ENCODE results near the gene RNF145. TPM values are rescaled to one million over a fixed set of nuclear protein-coding genes. Genes with fewer than 3 reads are reported as not detected.

The RNF145 gene
- polyA plus RNA-seq, 3 donors, result 9.1 to 23.6 (median 11.5) TPM

DNA sequence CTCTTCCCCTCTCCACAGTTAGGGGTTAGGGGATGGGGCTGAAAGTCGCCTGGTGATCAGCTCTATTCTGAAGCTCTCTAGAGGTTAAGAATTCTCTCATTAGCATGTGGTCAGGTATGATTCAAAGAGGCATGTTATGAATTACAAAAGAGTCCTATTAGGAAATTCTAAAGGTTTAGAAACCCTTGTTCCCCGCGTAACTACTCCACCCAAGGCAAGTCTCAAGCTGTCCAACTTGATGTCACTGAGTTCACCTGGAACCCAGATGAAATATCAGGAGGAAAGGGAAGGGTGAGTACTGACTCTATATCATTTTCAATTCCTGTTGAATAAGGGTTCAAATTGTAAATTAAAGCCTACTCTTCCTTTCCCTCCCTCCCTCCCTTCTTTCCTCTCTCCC lies 18.1 kb upstream of the RNF145 start:
- H3K79me2 ChIP-seq (ENCODE audit: insufficient read depth, low read length), result no peaks in the 10 kb centered on the region
- TF ChIP-seq, protein P1, sequence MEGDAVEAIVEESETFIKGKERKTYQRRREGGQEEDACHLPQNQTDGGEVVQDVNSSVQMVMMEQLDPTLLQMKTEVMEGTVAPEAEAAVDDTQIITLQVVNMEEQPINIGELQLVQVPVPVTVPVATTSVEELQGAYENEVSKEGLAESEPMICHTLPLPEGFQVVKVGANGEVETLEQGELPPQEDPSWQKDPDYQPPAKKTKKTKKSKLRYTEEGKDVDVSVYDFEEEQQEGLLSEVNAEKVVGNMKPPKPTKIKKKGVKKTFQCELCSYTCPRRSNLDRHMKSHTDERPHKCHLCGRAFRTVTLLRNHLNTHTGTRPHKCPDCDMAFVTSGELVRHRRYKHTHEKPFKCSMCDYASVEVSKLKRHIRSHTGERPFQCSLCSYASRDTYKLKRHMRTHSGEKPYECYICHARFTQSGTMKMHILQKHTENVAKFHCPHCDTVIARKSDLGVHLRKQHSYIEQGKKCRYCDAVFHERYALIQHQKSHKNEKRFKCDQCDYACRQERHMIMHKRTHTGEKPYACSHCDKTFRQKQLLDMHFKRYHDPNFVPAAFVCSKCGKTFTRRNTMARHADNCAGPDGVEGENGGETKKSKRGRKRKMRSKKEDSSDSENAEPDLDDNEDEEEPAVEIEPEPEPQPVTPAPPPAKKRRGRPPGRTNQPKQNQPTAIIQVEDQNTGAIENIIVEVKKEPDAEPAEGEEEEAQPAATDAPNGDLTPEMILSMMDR (IDR thresholded peaks at IDR 0.05), result no peak
- H3K27me3 ChIP-seq (ENCODE audit: control insufficient read depth in 2 of 2, insufficient read depth in 2 of 2, low read length in 2 of 2), result no peaks in the 10 kb centered on the region
- no peaks in the 10 kb centered on the region for H3K36me3 ChIP-seq (replicated peaks in 1 of 2; ENCODE audit: control insufficient read depth in 1 of 2, insufficient read depth in 2 of 2, low read length in 2 of 2)
- no peak overlapping the region for H2AFZ ChIP-seq (ENCODE audit: insufficient read depth, low read depth, low read length, poor library complexity, severe bottlenecking)
- DNase-seq, result no peak
- H4K20me1 ChIP-seq (ENCODE audit: insufficient read depth, low read length), result no peaks in the 10 kb centered on the region
- H3K27ac ChIP-seq (ENCODE audit: low read depth in 1 of 2, low read length in 2 of 2), result no peak overlapping the region
- no peaks in the 10 kb centered on the region for H3K9me3 ChIP-seq (replicated peaks in 1 of 2; ENCODE audit: control insufficient read depth in 1 of 2, insufficient read depth in 1 of 2, low read length in 2 of 2)
- Mint-ChIP-seq H3K9me3 (no peaks in the 10 kb centered on the region), H3K4me1 (peaks cover 3% of the 10 kb centered on the region), H3K4me3 (no peak overlapping the region), H3K27me3 (ENCODE audit: low read depth in 3 of 3) (peaks cover 0 to 3% (median 0%) of the 10 kb centered on the region in 3 donors), H3K27ac (no peak overlapping the region), H3K36me3 (no peaks in the 10 kb centered on the region)
- no peak overlapping the region for H3K4me3 ChIP-seq (replicated peaks in 1 of 3; ENCODE audit: low read depth in 2 of 3, low read length in 3 of 3)
- H3K4me2 ChIP-seq (replicated peaks; ENCODE audit: extremely low read depth, low read length, poor library complexity, severe bottlenecking), result no peak overlapping the region
- no peaks in the 10 kb centered on the region for H3K4me1 ChIP-seq (ENCODE audit: control insufficient read depth in 1 of 2, insufficient read depth in 2 of 2, low read length in 2 of 2)
- intact Hi-C loops (cut with micrococcal nuclease), result no loop called here
- no CpG with 5 or more reads among the region's 3 CpGs for WGBS (ENCODE audit: insufficient coverage)
- no peak overlapping the region for H3K9ac ChIP-seq (ENCODE audit: insufficient read depth, low read length, poor library complexity, severe bottlenecking)

DNA sequence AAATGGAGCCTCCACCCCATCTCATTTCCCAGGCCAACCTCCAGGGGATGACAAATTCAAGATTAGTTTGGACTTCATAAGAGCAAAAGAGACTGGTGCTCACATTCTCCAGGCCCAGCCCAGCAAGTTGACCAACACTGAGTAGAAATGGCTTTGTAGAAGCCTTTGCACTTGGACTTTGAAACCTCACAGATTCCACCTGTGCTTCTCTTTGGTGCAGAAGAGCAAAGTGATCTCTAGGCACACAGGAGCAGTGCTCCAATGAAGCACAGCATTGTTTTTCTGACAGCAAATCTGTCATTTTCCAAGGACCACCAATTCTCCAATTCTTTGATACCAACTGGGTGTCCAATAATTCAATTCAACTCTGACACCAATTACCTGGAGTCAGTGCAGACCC lies 17.1 kb upstream of the RNF145 start:
- Histone ChIP-seq H4K20me1 (ENCODE audit: insufficient read depth, low read length) (no peaks in the 10 kb centered on the region), H3K36me3 (replicated peaks in 1 of 2; ENCODE audit: control insufficient read depth in 1 of 2, insufficient read depth in 2 of 2, low read length in 2 of 2) (no peaks in the 10 kb centered on the region), H2AFZ (ENCODE audit: insufficient read depth, low read depth, low read length, poor library complexity, severe bottlenecking) (no peak overlapping the region), H3K9ac (ENCODE audit: insufficient read depth, low read length, poor library complexity, severe bottlenecking) (no peak overlapping the region), H3K27ac (ENCODE audit: low read depth in 1 of 2, low read length in 2 of 2) (no peak overlapping the region), H3K4me3 (replicated peaks in 1 of 3; ENCODE audit: low read depth in 2 of 3, low read length in 3 of 3) (no peak overlapping the region), H3K27me3 (ENCODE audit: control insufficient read depth in 2 of 2, insufficient read depth in 2 of 2, low read length in 2 of 2) (no peaks in the 10 kb centered on the region), H3K9me3 (replicated peaks in 1 of 2; ENCODE audit: control insufficient read depth in 1 of 2, insufficient read depth in 1 of 2, low read length in 2 of 2) (no peaks in the 10 kb centered on the region), H3K4me2 (replicated peaks; ENCODE audit: extremely low read depth, low read length, poor library complexity, severe bottlenecking) (no peak overlapping the region), H3K4me1 (ENCODE audit: control insufficient read depth in 1 of 2, insufficient read depth in 2 of 2, low read length in 2 of 2) (no peaks in the 10 kb centered on the region), H3K79me2 (ENCODE audit: insufficient read depth, low read length) (no peaks in the 10 kb centered on the region)
- H3K27ac Mint-ChIP-seq, result no peak overlapping the region
- H3K27me3 Mint-ChIP-seq (ENCODE audit: low read depth in 3 of 3), result no peaks in the 10 kb centered on the region
- DNase-seq, result no peak
- intact Hi-C loops (cut with micrococcal nuclease), result no loop called here
- TF ChIP-seq, protein P1 (IDR thresholded peaks at IDR 0.05), result no peak
- no peaks in the 10 kb centered on the region for H3K36me3 Mint-ChIP-seq
- no peak overlapping the region for H3K4me3 Mint-ChIP-seq
- no peaks in the 10 kb centered on the region for H3K9me3 Mint-ChIP-seq
- H3K4me1 Mint-ChIP-seq, result peaks cover 3% of the 10 kb centered on the region
